ENCODE results near the gene SH3RF3.

GRCh38 chr2:109500910-109501309, 371.9 kb downstream of the SH3RF3 start:
- TF ChIP-seq, protein P1, sequence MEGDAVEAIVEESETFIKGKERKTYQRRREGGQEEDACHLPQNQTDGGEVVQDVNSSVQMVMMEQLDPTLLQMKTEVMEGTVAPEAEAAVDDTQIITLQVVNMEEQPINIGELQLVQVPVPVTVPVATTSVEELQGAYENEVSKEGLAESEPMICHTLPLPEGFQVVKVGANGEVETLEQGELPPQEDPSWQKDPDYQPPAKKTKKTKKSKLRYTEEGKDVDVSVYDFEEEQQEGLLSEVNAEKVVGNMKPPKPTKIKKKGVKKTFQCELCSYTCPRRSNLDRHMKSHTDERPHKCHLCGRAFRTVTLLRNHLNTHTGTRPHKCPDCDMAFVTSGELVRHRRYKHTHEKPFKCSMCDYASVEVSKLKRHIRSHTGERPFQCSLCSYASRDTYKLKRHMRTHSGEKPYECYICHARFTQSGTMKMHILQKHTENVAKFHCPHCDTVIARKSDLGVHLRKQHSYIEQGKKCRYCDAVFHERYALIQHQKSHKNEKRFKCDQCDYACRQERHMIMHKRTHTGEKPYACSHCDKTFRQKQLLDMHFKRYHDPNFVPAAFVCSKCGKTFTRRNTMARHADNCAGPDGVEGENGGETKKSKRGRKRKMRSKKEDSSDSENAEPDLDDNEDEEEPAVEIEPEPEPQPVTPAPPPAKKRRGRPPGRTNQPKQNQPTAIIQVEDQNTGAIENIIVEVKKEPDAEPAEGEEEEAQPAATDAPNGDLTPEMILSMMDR (conservative IDR thresholded peaks at IDR 0.05 in 1 of 2, IDR thresholded peaks at IDR 0.05 in 1 of 2; ENCODE audit: low read depth in 1 of 2, low read length in 2 of 2): no peak
- TF ChIP-seq EZH2 (IDR thresholded peaks at IDR 0.05; ENCODE audit: low read length, missing control alignments): no peak

Data from fibroblast of lung (primary cell).